Spleen (tissue), 7 donors: Measurements from ENCODE around the gene ZNF37A.

Experiments
- CTCF ChIP-seq, 11 experiments: fragments of 200-600 bp in 7 of 11; fragments of 450-650 bp in 4 of 11; sonication (generic) in 4 of 11; IDR thresholded peaks in 8 of 11; conservative IDR thresholded peaks in 3 of 11; 1 replicate in 7 of 11; 2 replicates in 4 of 11; pipeline versions ENCODE4 v1.4.0 to v1.8.0; 2016 to 2021; ENCODE audit warnings: antibody characterized with exemption in 11 of 11, inconsistent platforms in 4 of 11, mild to moderate bottlenecking in 1 of 11
- POLR2A ChIP-seq, 3 donors: fragments of 450-650 bp; IDR thresholded peaks; one replicate each; pipeline ENCODE4 v1.5.1; 2017; ENCODE audit warnings: antibody characterized with exemption in 3 of 3, mild to moderate bottlenecking in 1 of 3
- donor health status: DM: no; HTN: no; CAD: no; lungs with moderate emphysema.
- donor health status: DM: no; HTN: no; CAD: no.
- donor health status: DM: no; HTN: no; CAD: no.

- TF ChIP-seq POLR2A (IDR thresholded peaks at IDR 0.05) (no peak), CTCF (IDR thresholded peaks at IDR 0.05 in 8 of 11, conservative IDR thresholded peaks at IDR 0.05 in 3 of 11) (no peak)
Measured at GRCh38 chr10:38072552-38072951, 21.6 kb upstream of the ZNF37A start.
